Fibroblast of lung (primary cell): ENCODE results near the gene MPC2. TPM values are rescaled to one million over a fixed set of nuclear protein-coding genes. Genes with fewer than 3 reads are reported as not detected.

Source experiments
- DNase-seq, 2 donors: peaks; one replicate each; pipeline versions ENCODE4 v3.0.0 to v3.0.0-alpha.2; 2010; ENCODE audit warnings: low read depth in 2 of 2
- H2AFZ ChIP-seq: 2 replicates; pipeline ENCODE4 v1.5.1; 2012; ENCODE audit warnings: low read length, control low read depth, inconsistent platforms
- H3K27ac ChIP-seq: 2 replicates; pipeline ENCODE4 v1.5.1; 2011; ENCODE audit warnings: low read length, control low read depth; ENCODE audit not compliant: insufficient read depth
- H3K27me3 ChIP-seq: 2 replicates; pipeline ENCODE4 v1.5.1; 2011; ENCODE audit warnings: mild to moderate bottlenecking, low read length; ENCODE audit not compliant: control insufficient read depth, insufficient read depth
- H3K36me3 ChIP-seq: 2 replicates; pipeline ENCODE4 v1.5.1; 2011; ENCODE audit warnings: low read length; ENCODE audit not compliant: control insufficient read depth, insufficient read depth
- H3K4me1 ChIP-seq: 2 replicates; pipeline ENCODE4 v1.5.1; 2011; ENCODE audit warnings: low read length; ENCODE audit not compliant: control insufficient read depth, insufficient read depth; ENCODE audit errors: extremely low read depth
- H3K4me2 ChIP-seq: 2 replicates; pipeline ENCODE4 v1.5.1; 2011; ENCODE audit warnings: low read length, control low read depth; ENCODE audit not compliant: insufficient read depth; ENCODE audit errors: extremely low read depth
- H3K4me3 ChIP-seq, 4 experiments: fragments of 200-600 bp in 1 of 4; sonication (generic) in 1 of 4; replicated peaks in 1 of 4; 2 replicates each; pipeline ENCODE4 v1.5.1; 2011 to 2016; ENCODE audit warnings: low read length in 4 of 4, low read depth in 3 of 4, mild to moderate bottlenecking in 3 of 4, control low read depth in 2 of 4, inconsistent platforms in 1 of 4, mixed read lengths in 1 of 4; ENCODE audit not compliant: insufficient read depth in 1 of 4; ENCODE audit errors: control extremely low read depth in 1 of 4
- H3K79me2 ChIP-seq: 2 replicates; pipeline ENCODE4 v1.5.1; 2012; ENCODE audit warnings: mild to moderate bottlenecking, low read length, inconsistent platforms; ENCODE audit not compliant: control insufficient read depth, insufficient read depth
- H3K9ac ChIP-seq: 2 replicates; pipeline ENCODE4 v1.5.1; 2011; ENCODE audit warnings: mild to moderate bottlenecking, low read length, control low read depth; ENCODE audit not compliant: insufficient read depth
- H3K9me3 ChIP-seq: 2 replicates; pipeline ENCODE4 v1.5.1; 2012; ENCODE audit warnings: low read depth, low read length; ENCODE audit not compliant: control insufficient read depth, insufficient read depth
- H4K20me1 ChIP-seq: 2 replicates; pipeline ENCODE4 v1.5.1; 2011; ENCODE audit warnings: low read length; ENCODE audit not compliant: control insufficient read depth, insufficient read depth; ENCODE audit errors: extremely low read depth
- EZH2 ChIP-seq: IDR thresholded peaks from 2 replicates; pipeline ENCODE4 v1.5.1; 2012; ENCODE audit warnings: low read length, control low read depth, mild to moderate bottlenecking; ENCODE audit errors: missing control alignments
- polyA plus RNA-seq, 2 donors: library from polyadenylated mRNA; depleted of rRNA in 1 of 2; stranded (reverse) in 1 of 2; unstranded in 1 of 2; fragments of >200 nt; gene quantifications; 2 replicates each; pipeline ENCODE4 v1.2.1, GENCODE V29; 2011 to 2012; ENCODE audit warnings: missing spikeins in 1 of 2
- total RNA-seq: library from RNA; depleted of rRNA; stranded (reverse); fragments of >200 nt; gene quantifications from 2 replicates; pipeline ENCODE4 v1.2.1, GENCODE V29; 2014
- TF ChIP-seq, protein P1 (sequence below), 2 donors: IDR thresholded peaks in 1 of 2; conservative IDR thresholded peaks in 1 of 2; 1 replicate in 1 of 2; 2 replicates in 1 of 2; pipeline ENCODE4 v1.5.1; 2011 to 2012; ENCODE audit warnings: low read length in 2 of 2, control low read depth in 1 of 2, inconsistent platforms in 1 of 2, low read depth in 1 of 2, mild to moderate bottlenecking in 1 of 2

MPC2 gene
- total and polyA plus RNA-seq, 2 donors (not counting 1 experiment from before 2014, with no cell fraction given), result 35.2 to 58.7 TPM

DNA sequence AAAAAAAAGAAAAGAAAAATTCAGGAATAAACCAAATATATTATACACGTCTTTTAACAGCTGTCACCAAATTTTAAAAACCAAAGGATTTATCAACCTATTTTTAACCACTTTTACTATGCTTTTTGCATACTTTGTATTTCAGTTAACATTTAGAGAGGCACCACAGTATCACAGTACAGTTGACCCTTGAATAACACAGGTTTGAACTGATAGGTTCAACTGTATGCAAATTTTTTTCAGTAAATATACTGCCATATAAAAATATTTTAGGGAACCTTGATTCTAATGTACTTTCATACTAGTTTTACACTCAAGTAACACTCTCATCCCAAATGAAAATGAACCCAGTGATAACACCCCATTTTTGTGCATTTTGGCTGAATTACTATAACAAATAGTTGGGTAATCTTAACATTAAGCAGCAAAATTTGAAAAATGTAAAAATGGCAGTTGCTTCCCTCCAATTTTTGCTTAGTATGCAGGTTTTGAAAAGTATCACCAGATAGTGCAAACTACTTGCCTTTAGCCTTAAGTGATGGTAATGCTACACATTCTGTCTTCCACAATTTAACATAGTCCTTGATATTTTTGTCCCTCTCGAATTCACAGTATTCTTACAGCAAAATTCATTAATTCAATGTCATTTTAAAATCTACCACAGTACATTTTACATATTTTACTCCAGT, 12.2 kb downstream of the MPC2 start:
- Histone ChIP-seq H3K9ac (no peak overlapping the region), H3K79me2 (peaks cover 7% of the 10 kb centered on the region), H3K27ac (no peak overlapping the region), H3K4me1 (peaks cover 2% of the 10 kb centered on the region), H3K4me2 (no peak overlapping the region), H3K27me3 (no peaks in the 10 kb centered on the region), H3K4me3 (no peak overlapping the region), H2AFZ (no peak overlapping the region), H4K20me1 (no peaks in the 10 kb centered on the region), H3K36me3 (no peaks in the 10 kb centered on the region), H3K9me3 (no peaks in the 10 kb centered on the region)
- TF ChIP-seq, protein P1, sequence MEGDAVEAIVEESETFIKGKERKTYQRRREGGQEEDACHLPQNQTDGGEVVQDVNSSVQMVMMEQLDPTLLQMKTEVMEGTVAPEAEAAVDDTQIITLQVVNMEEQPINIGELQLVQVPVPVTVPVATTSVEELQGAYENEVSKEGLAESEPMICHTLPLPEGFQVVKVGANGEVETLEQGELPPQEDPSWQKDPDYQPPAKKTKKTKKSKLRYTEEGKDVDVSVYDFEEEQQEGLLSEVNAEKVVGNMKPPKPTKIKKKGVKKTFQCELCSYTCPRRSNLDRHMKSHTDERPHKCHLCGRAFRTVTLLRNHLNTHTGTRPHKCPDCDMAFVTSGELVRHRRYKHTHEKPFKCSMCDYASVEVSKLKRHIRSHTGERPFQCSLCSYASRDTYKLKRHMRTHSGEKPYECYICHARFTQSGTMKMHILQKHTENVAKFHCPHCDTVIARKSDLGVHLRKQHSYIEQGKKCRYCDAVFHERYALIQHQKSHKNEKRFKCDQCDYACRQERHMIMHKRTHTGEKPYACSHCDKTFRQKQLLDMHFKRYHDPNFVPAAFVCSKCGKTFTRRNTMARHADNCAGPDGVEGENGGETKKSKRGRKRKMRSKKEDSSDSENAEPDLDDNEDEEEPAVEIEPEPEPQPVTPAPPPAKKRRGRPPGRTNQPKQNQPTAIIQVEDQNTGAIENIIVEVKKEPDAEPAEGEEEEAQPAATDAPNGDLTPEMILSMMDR (conservative IDR thresholded peaks at IDR 0.05 in 1 of 2, IDR thresholded peaks at IDR 0.05 in 1 of 2; ENCODE audit: low read depth in 1 of 2, low read length in 2 of 2), result no peak
- TF ChIP-seq EZH2, result no peak
- no peak for DNase-seq

DNA sequence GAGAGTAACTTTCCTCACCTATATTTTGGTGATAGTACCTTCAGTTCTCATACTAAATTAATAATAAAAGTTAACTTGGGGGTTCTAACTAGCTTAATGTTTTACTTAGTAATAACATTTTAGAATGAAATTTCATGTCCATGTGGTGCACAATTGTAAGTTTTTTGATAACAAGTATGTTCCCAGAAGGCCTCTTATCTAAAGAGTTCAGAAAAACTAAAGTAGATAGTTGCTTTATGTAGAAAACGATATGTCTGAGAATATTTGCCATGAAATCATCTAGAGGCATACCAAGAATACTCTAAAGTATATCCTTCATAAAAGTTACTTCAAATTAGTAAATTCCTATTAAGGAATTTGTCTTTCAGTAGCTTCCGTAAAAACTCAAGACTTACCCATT, 12.8 kb downstream of the MPC2 start:
- no peak for DNase-seq
- Histone ChIP-seq H3K9ac (no peak overlapping the region), H3K27me3 (no peaks in the 10 kb centered on the region), H3K79me2 (peaks cover 5% of the 10 kb centered on the region), H3K4me3 (no peak overlapping the region), H3K4me2 (no peak overlapping the region), H3K4me1 (peaks cover 2% of the 10 kb centered on the region), H3K9me3 (no peaks in the 10 kb centered on the region), H4K20me1 (no peaks in the 10 kb centered on the region), H3K36me3 (no peaks in the 10 kb centered on the region), H3K27ac (no peak overlapping the region), H2AFZ (no peak overlapping the region)
- TF ChIP-seq, protein P1 (conservative IDR thresholded peaks at IDR 0.05 in 1 of 2, IDR thresholded peaks at IDR 0.05 in 1 of 2; ENCODE audit: low read depth in 1 of 2, low read length in 2 of 2), result no peak
- no peak for TF ChIP-seq EZH2

DNA sequence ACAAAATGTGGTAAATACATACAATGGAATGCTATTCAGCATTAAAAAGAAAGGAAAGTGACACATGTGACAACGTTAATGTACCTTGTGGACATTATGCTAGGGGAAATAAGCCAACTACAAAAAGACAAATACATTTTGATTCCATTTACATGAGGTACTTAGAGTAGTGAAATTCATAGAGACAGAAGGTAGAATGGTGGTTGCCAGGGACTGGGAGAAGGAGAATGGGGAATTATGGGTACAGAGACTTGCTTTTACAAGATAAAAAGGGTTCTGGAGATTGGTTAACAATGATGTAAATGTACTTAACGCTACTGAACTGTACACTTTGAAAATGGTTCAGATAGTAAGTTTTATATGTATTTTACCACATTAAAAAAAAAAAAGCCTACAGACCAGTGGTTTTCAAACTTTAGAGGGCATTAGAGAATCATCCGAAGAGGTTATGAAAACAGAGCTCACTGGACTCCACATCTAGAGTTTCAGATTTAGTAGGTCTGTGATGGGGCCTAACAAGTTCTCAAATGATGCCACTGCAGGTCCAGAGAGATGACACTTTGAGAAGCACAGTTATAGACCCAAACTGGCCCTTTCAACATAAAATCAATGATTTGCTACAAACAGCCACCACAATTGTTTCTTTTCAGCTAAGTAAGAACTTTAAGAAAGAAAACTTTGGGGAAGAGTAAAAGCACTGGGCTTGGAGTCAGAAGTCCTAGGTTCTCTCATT, 13.4 kb downstream of the MPC2 start:
- Histone ChIP-seq H3K36me3 (no peaks in the 10 kb centered on the region), H3K9me3 (no peaks in the 10 kb centered on the region), H3K4me1 (peaks cover 2% of the 10 kb centered on the region), H3K9ac (no peak overlapping the region), H3K27me3 (no peaks in the 10 kb centered on the region), H3K27ac (no peak overlapping the region), H3K4me3 (no peak overlapping the region), H3K79me2 (peaks cover 5% of the 10 kb centered on the region), H2AFZ (no peak overlapping the region), H3K4me2 (no peak overlapping the region), H4K20me1 (no peaks in the 10 kb centered on the region)
- DNase-seq, result no peak
- no peak for TF ChIP-seq EZH2
- TF ChIP-seq, protein P1 (conservative IDR thresholded peaks at IDR 0.05 in 1 of 2, IDR thresholded peaks at IDR 0.05 in 1 of 2; ENCODE audit: low read depth in 1 of 2, low read length in 2 of 2), result no peak
